HG03139 (cell line): ENCODE measurements around the gene NFATC3.
"Not testable (repeated sequence)": the region's sequence is repeated elsewhere in the genome, so short reads cannot be mapped to it uniquely, and the experiment has no call there.

Experiments
- ATAC-seq: cut with Tn5 transposase; IDR thresholded peaks from one replicate; pipeline ENCODE4 v1.9.1; 2021; ENCODE audit not compliant: unreplicated experiment

The NFATC3 gene

GRCh38 chr16:68115851-68116250, 30.7 kb downstream of the NFATC3 start:
- no peak for ATAC-seq

- ATAC-seq = no peak
Measured at GRCh38 chr16:68116256-68116867, 31.2 kb downstream of the NFATC3 start.

GRCh38 chr16:68117884-68118283, 32.7 kb downstream of the NFATC3 start:
- ATAC-seq = no peak

DNA sequence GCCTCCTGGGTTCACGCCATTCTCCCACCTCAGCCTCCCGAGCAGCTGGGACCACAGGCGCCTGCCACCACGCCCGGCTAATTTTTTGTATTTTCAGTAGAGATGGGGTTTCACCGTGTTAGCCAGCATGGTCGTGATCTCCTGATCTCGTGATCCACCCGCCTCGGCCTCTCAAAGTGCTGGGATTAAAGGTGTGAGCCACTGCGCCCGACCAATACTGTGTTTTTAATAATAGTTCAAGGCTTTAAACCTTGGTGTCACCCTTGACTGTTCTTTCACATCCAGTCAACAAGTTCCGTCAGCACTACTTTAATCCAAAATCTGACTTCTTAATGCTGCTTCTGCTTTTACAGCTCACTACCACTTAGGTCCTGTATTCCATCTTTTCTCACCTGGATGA, 33.8 kb downstream of the NFATC3 start:
- ATAC-seq = not testable (repeated sequence)

- not testable (repeated sequence) for ATAC-seq
Measured at GRCh38 chr16:68120496-68120895, 35.3 kb downstream of the NFATC3 start.

DNA sequence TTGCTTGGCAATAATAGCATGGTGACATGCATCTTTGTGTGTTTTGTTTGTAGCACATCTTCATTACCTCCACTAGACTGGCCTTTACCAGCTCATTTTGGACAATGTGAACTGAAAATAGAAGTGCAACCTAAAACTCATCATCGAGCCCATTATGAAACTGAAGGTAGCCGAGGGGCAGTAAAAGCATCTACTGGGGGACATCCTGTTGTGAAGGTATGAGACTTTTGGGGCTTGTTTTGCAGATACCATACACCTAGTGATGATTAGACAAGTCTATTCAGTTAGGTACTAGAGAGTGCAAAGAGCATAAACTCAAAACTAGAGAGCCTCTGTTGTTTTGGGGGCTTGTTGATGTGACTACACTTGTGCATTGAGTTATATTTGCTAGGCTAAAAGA, 41.2 kb downstream of the NFATC3 start:
- ATAC-seq = no peak

DNA sequence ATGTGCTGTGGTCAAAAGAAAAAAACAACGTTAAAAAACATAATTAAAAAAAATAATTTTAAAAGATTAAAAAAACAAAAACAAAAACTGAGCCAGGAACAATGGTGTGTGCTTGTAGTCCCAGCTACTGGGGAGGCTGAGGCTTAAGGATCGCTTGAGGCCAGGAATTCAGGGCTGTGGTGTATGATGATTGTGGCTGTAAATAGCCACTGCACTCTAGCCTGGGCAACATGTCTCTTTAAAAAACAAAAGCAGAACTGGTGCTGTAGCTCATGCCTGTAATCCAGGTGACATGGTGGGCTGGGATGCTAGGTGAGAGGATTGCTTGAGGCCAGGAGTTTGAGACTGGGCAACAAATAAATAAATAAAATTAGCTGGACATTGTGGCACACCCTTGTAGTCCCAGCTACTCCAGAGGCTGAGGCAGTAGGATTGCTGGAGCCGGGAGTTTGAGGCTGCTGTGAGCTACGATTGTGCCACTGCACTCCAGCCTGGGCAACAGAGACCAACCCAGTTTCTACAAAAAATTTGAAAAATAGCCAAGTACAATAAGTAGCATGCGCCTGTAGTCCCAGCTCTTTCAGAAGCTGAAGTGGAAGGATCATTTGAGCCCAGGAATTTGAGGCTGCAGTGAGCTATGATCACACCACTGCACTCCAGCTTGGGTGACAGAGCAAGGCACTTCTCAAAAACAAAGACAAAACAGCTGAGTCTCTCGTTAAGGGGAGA, 43.6 kb downstream of the NFATC3 start:
- no peak for ATAC-seq

- no peak for ATAC-seq
Measured at GRCh38 chr16:68130520-68130919, 45.4 kb downstream of the NFATC3 start.

- no peak for ATAC-seq
Measured at GRCh38 chr16:68131813-68132706, 46.9 kb downstream of the NFATC3 start.

- not testable (repeated sequence) for ATAC-seq
Measured at GRCh38 chr16:68133000-68133399, 47.8 kb downstream of the NFATC3 start.

- ATAC-seq = no peak
Measured at GRCh38 chr16:68134644-68135043, 49.5 kb downstream of the NFATC3 start.

GRCh38 chr16:68136515-68136914, 51.3 kb downstream of the NFATC3 start:
- no peak for ATAC-seq

GRCh38 chr16:68144008-68144407, 58.8 kb downstream of the NFATC3 start:
- no peak for ATAC-seq

DNA sequence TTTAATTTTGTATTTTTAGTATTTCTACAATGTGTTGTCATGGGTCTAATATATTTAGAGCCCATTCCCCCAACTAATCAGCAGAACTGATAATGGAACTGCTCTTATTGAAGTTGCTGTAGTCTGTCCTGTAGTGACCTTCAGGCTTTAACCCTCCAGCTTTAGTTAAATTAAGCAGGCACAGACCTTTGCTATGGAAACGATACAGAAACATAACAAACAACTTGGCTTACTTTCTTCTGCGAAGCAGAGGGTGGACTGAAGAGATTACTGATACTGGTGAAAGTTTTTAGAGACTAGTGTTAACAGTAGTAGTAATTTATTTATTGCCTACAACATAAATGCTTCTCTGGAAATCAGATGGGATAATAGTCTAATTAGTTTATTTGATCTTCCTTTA, 61.4 kb downstream of the NFATC3 start:
- ATAC-seq = no peak

- no peak for ATAC-seq
Measured at GRCh38 chr16:68147444-68147843, 62.3 kb downstream of the NFATC3 start.

GRCh38 chr16:68149596-68149995, 64.4 kb downstream of the NFATC3 start:
- ATAC-seq = no peak

DNA sequence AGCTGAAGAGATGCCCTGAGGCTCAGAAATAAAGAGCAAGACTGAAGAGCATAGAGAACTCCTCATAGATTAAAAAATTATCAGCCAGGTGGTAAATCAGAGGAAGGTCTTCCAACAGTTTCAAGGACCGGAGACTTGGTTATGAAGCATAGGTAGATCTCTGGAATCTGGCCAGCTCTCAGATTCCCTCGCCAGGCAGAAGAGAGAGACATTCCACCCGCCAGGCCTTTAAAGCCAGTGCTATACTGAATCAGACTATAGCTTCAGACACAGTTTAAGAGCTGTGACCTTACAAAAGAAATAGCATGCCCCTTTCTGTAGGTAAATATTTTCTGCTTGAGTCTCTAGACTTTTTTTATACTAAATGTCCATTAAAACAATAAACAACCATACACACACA, 70.3 kb downstream of the NFATC3 start:
- ATAC-seq = no peak

GRCh38 chr16:68162413-68162812, 77.2 kb downstream of the NFATC3 start:
- no peak for ATAC-seq

DNA sequence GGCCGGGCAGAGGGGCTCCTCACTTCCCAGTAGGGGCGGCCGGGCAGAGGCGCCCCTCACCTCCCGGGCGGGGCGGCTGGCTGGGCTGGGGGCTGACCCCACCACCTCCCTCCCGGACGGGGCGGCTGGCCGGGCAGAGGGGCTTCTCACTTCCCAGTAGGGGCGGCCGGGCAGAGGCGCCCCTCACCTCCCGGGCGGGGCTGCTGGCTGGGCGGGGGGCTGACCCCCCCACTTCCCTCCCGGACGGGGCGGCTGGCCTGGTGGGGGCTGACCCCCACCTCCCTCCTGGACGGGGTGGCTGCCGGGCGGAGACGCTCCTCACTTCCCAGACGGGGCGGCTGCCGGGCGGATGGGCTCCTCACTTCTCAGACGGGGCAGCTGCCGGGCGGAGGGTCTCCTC, 78.1 kb downstream of the NFATC3 start:
- ATAC-seq = not testable (repeated sequence)

DNA sequence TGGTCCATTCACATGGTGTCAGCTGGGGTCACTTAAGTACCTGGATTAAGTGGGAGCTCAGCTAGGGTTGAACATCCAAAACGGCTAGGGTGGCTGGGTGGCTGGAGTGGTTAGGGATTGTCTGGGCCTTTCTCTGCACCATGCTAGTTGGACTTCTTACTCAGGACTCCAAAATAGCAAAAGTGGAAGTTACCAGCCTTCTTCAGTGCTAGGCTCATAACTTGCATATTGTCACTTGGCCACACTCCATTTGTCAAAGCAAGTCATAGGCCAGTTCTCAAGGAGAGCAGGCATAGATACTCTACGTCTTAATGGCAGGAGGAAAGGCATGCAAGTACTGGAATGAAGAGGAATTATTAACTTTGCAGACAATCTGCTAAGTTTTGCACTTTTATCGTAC, 81.1 kb downstream of the NFATC3 start:
- no peak for ATAC-seq

DNA sequence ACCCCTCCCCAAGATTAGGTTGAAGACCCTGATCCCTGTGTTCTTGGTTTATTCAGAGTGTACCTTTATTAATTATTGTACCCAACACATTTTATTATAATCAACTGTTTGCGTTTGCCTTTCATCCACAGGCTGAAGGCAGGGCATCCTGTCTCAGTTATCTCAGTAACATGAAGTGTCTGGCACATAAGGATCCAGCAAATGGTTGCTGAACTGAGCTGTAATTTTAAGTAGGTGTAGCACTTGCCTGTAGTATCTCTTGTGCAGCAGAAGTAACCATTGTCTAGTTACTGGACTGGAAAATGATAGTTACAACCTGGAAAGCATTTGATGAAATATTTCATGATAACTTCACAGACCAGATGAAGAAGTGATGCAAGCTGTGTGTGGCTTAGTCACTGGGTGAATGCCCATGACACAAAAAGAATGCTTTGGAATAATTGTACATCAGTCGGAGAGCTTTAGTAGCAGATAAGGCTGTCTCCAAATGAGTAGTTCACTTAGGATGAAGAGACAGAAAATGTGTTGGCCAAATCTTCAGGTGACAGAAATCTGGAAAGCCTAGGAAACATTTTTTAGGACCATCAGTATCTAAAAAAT, 94.1 kb downstream of the NFATC3 start:
- ATAC-seq = no peak
